Pons (tissue), 1 donor: ENCODE data around the gene INHBC.

ENCODE experiments used
- DNase-seq: peaks from one replicate; pipeline ENCODE4 v3.0.0-alpha.2; 2016; ENCODE audit warnings: low spot score

The INHBC gene

DNA sequence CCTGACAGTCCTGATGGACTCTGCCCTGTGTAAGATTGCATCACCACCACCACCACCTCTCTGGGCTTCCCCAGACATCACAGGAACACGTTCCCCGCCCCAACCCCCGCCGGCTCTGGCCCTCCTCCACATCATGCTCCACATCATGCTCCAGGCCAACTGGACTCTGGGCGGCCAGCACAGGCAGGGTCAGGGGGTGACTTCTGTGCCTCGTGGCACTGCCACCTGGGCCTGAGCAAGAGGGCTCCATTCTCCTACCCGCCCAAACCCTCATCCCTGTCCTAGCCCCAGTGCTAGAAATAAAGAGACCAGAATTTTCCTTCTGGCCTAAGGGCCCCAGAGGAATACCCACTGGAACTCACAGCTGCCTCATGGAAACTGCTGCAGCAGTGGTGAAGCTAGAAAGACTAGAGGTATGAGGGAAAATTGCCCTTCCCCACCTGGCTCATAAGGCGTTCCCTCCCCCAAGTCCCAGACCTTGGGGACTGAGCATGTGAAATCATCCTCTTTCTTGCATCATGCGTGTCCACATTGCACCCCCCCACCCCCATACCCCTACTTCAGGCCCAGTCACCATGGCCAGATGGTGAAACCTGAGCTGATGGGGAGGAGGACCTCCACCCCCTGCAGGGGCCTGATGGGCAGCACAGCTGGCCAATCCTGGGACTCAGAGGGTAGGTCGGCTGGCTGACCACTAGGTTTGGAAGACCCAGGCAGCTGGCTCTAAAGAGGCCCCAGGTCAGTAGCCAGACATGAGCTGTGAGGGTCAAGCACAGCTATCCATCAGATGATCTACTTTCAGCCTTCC is 20.2 kb downstream of the INHBC start, which contains the start of gene INHBE:
Gene INHBE (plus strand): TSS at position 742 of the 808 bp plus-strand sequence. CDS start 230 bp downstream, outside the sequence.
- DNase-seq, result no peak

- DNase-seq, result no peak
These were observed 21.0 kb downstream of the INHBC start for GRCh38 chr12:57455374-57456144.

DNA sequence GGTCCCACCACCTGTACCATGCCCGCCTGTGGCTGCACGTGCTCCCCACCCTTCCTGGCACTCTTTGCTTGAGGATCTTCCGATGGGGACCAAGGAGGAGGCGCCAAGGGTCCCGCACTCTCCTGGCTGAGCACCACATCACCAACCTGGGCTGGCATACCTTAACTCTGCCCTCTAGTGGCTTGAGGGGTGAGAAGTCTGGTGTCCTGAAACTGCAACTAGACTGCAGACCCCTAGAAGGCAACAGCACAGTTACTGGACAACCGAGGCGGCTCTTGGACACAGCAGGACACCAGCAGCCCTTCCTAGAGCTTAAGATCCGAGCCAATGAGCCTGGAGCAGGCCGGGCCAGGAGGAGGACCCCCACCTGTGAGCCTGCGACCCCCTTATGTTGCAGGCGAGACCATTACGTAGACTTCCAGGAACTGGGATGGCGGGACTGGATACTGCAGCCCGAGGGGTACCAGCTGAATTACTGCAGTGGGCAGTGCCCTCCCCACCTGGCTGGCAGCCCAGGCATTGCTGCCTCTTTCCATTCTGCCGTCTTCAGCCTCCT is 21.6 kb downstream of the INHBC start:
- DNase-seq, result peak; percentile 22

DNA sequence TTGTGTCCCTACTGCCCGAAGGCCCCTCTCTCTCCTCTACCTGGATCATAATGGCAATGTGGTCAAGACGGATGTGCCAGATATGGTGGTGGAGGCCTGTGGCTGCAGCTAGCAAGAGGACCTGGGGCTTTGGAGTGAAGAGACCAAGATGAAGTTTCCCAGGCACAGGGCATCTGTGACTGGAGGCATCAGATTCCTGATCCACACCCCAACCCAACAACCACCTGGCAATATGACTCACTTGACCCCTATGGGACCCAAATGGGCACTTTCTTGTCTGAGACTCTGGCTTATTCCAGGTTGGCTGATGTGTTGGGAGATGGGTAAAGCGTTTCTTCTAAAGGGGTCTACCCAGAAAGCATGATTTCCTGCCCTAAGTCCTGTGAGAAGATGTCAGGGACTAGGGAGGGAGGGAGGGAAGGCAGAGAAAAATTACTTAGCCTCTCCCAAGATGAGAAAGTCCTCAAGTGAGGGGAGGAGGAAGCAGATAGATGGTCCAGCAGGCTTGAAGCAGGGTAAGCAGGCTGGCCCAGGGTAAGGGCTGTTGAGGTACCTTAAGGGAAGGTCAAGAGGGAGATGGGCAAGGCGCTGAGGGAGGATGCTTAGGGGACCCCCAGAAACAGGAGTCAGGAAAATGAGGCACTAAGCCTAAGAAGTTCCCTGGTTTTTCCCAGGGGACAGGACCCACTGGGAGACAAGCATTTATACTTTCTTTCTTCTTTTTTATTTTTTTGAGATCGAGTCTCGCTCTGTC is 22.3 kb downstream of the INHBC start:
- DNase-seq, result no peak

DNA sequence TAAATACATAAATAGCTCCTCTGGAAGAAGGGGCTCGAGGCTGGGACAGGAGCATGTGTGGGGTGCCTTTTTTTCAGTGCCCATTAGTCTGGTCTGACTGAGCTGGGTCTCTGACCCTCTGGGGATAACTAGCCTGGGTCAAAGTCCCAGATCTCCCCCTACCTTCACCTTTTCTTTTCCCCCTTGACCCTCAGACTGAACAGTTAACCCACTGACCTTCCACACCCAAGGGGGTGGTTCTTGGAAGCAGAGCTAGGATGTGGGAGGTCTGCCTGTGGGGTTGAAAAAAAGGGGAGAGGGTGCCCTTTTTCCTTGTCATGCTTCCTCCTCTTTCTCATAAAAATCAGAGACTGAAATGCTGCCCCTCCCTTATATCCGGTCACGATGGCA is 24.1 kb downstream of the INHBC start:
- DNase-seq, result no peak

GRCh38 chr12:57459055-57459749 is 24.6 kb downstream of the INHBC start:
- DNase-seq, result peak; percentile 91

GRCh38 chr12:57459750-57460467 is 25.3 kb downstream of the INHBC start, which contains the start of gene GLI1:
TSS of gene GLI1 (plus strand) at chr12:57459785. CDS start at chr12:57463692, 3,907 bp downstream.
- DNase-seq, result no peak

GRCh38 chr12:57460468-57460784 is 25.8 kb downstream of the INHBC start:
- DNase-seq, result no peak

GRCh38 chr12:57460841-57461275 is 26.3 kb downstream of the INHBC start:
- DNase-seq, result no peak

GRCh38 chr12:57461276-57461916 is 26.8 kb downstream of the INHBC start:
- no peak for DNase-seq

DNA sequence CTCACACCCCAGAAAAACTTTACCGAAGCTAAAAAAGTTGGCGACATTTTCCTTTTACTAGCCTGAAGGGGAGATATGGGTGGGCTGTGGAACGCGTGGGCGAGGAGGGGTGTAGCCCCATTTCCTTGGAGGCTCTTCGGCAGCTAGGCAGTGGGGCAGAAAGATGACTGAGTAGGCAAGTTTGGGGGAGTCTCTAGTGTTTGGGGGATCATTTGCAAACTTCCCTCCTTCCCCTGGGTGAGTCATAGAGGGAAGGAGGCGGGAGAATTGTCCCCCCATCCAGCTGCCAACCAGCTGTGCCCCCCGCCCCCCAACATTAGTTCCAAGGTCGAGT is 27.3 kb downstream of the INHBC start:
- DNase-seq, result no peak

DNA sequence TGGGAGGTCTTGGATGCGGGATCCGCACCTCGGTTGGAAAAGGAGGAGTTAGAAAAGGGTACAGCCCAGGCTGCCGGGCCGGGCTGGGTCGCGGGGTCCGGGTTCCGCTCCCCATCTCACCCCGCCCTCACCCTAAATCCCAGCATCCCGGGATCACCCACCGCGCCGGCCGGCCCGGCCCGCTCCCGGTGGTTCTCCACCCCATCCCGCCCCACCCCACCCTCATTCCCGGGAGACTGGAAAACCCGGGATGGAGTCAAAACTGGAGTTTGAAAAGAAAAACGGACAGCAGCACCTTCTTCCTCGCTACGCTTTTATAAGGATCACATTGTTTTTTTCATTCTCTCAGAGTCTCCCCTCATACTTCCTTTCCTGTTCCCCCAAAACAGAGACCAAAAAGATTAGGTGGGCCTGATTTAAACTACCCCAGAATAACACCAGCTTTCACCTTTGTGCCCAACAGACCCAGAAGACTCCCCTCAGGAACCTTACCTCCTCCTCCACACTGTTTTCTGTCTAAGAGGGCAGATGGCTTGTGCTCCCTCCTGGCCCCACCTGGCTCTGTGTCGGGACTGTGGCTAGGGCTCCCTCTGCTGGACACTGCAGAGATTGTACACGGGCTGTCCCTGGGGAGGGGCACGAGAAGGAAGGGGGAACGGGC is 27.8 kb downstream of the INHBC start:
- peak; percentile 77 for DNase-seq

GRCh38 chr12:57462912-57463253 is 28.3 kb downstream of the INHBC start:
- DNase-seq, result no peak

- DNase-seq, result no peak
These were observed 30.0 kb downstream of the INHBC start for GRCh38 chr12:57464569-57464968.

- no peak for DNase-seq
These were observed 30.6 kb downstream of the INHBC start for GRCh38 chr12:57465030-57465746.

DNA sequence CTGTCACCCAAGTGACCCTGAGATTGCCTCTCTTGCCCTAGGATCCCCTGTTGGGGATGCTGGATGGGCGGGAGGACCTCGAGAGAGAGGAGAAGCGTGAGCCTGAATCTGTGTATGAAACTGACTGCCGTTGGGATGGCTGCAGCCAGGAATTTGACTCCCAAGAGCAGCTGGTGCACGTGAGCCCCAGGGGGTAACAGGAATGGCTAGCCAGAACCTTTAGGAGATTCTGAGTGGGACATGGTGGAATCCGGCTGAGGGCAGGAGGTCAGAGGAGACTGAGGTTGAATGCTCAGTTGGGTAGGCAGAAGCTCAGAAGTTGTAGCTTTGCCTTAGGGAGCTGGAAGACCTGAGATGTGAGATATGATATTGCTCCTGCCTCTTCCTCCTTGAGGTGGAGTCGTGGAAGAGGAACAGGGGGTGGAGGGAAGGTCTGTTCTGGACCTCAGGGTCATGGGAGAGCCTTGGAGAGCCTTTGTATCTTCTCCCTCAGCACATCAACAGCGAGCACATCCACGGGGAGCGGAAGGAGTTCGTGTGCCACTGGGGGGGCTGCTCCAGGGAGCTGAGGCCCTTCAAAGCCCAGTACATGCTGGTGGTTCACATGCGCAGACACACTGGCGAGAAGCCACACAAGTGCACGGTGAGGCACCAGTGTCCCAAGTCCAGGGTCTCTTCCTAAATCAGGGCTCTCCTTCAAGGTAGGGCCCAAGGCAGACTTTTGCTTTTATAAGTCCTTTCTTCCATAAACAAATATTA is 31.3 kb downstream of the INHBC start:
- no peak for DNase-seq

DNA sequence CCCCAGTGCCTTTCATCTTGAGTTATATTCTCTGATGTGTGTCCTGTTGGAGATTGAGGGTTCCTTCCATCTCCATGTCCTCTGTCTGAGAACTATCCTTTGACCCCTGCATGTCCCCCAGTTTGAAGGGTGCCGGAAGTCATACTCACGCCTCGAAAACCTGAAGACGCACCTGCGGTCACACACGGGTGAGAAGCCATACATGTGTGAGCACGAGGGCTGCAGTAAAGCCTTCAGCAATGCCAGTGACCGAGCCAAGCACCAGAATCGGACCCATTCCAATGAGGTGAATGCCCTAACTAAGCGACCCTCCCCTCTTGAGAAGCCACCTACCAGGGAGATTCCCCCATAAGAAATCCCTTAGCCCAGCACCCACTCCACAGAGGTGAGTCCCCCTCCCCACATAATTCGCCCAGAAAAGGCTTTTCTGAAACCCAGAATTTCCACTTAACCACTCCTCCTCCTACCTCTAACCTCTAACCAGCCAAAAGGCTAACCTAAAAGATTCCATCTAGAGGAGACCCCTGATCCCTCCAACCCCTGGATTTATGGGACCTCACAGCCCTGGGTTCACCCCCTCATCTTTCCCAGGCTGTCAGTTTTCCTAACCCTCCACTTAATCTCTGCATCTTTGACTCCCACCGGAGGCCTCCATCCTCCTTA is 32.8 kb downstream of the INHBC start:
- DNase-seq, result no peak

GRCh38 chr12:57467915-57468314 is 33.3 kb downstream of the INHBC start:
- DNase-seq, result no peak
